ENCODE measurements around the gene RPL11. TPM values are rescaled to one million over a fixed set of nuclear protein-coding genes. Genes with fewer than 3 reads are reported as not detected.
A peak's percentile ranks its signal among the peaks of the same experiment; 100 is the strongest.
"Not testable (repeated sequence)": the region's sequence is repeated elsewhere in the genome, so short reads cannot be mapped to it uniquely, and the experiment has no call there.

Gene RPL11
- total RNA-seq, result 100 to 1,000 TPM; 560 to 666 TPM

DNA sequence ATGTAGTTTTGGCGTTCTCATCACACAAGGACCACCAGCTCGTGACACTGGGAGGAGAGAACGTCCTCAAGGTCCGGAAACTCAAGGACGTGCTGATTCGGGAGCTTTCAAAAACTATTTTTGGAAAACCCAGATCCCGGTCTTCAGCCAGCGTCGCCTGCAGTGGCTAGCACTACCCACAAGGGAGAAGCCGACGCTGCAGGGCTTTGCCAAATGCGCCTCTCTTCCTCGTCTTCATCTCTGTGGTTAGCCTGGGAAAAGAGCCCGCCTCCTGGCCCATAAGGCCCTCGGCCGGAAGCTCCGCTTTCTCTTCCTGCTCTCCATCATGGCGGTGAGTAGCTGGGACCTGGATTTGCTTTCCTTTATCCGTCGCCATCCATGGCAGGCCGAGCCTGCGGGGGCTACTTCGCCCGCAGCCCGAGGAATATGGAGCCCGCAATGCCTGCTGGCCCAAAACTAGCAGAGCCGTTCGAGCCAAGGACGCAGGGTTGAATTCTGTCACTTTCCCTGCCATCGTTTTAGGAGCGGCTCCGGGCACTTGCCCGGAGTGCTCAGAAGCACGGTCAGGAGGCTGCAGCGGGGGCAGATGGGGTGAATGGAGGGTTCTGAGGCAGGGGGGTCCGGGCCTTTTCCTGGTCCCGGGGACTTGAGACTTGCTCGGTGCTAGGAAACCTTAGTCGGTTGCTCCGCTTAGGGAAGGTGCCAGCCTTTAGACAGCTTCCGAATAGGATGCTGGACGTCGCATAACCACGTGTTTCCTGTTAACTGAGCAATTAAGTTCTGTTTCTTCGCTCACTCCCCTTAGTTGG, at the start of gene RPL11:
Gene RPL11, plus strand, starts transcription at position 308 of the 809 bp plus-strand sequence. Its CDS starts 18 bp downstream, at position 326.
- H3K27me3 Mint-ChIP-seq, result no peaks in the 10 kb centered on the region
- H3K36me3 Mint-ChIP-seq, result peaks cover 46% of the 10 kb centered on the region
- H3K4me1 Mint-ChIP-seq (ENCODE audit: low read depth in 2 of 2), result peaks cover 42 to 47% of the 10 kb centered on the region in 2 donors
- H3K27ac Mint-ChIP-seq, result peak within 1 kb of the TSS; percentile 92 to 95
- peak within 1 kb of the TSS; percentile 91 for H3K4me3 Mint-ChIP-seq
- H3K9me3 Mint-ChIP-seq, result no peaks in the 10 kb centered on the region
- DNase-seq (ENCODE audit: low spot score) (peak; percentile 93), ATAC-seq (peak; percentile 98 to 99)

DNA sequence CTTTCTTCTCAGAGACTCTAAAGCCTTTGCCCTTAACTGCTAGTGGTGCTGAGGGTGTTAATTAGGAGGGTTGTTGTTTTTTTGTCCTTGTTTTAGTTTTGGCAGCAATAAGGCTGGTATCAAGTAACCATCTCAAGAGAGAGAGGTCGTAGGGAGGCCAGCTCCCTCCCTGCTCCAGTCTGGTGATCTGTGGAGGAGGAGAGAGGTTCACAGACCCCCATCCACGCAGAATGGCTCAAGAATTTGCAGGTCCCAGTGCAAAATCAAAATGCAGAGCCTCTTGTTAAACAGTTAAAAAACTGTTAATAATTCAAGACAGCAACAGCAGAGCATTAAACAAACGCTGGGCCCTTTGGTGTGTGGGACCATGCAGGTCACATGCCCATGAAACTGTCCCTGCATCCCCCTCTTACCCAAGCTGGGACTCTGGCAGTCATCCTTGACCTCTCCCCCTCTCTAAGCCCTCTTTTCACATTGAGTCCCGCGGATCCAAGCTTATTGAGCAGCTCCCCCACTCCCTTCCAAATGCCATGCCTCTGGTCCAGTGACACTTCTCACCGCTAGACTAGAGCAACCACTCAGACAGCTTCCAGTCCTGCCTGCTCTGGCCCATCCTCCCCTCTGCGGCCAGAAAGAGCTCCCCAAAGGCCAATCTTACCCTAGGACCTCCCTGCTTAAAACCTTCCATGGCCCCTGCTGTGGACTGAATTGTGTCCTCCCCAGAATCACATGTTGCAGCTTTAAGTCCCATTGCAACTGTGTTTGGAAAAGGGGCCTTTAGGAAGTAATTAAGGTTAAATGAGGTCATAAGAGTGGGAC, 47.7 kb upstream of the RPL11 start:
- H3K4me3 Mint-ChIP-seq, result no peak overlapping the region
- H3K36me3 Mint-ChIP-seq, result no peaks in the 10 kb centered on the region
- no peak for ATAC-seq
- DNase-seq (ENCODE audit: low spot score), result no peak
- H3K27me3 Mint-ChIP-seq, result peaks cover 0 to 6% of the 10 kb centered on the region in 2 donors
- H3K27ac Mint-ChIP-seq, result no peak overlapping the region
- H3K4me1 Mint-ChIP-seq (ENCODE audit: low read depth in 2 of 2), result no peaks in the 10 kb centered on the region
- H3K9me3 Mint-ChIP-seq, result no peaks in the 10 kb centered on the region

DNA sequence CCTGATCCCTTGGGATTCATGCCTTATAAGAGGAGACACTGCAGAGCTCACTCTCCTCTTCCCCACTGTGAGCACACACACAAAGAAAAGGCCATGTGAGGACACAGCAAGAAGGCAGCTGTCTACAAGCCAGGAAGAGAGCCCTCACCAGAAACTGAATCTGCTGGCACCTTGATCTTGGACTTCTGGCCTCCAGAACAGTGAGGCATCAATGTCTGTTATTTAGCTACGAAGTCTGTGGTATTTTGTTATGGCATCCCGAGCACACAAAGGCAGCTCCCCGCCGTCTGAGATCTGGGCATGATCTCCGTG, 47.1 kb upstream of the RPL11 start:
- no peak overlapping the region for H3K27ac Mint-ChIP-seq
- no peak for ATAC-seq

GRCh38 chr1:23645338-23645737, 46.3 kb upstream of the RPL11 start:
- no peak overlapping the region for H3K27ac Mint-ChIP-seq

More for the DNA sequence above, 47.1 kb upstream of the RPL11 start:
- Mint-ChIP-seq H3K4me3 (no peak overlapping the region), H3K36me3 (no peaks in the 10 kb centered on the region), H3K9me3 (no peaks in the 10 kb centered on the region), H3K4me1 (ENCODE audit: low read depth in 2 of 2) (no peaks in the 10 kb centered on the region), H3K27me3 (peaks cover 0 to 6% of the 10 kb centered on the region in 2 donors)
- DNase-seq (ENCODE audit: low spot score), result no peak

GRCh38 chr1:23646091-23646490, 45.5 kb upstream of the RPL11 start:
- no peak overlapping the region for H3K27ac Mint-ChIP-seq
- H3K4me1 Mint-ChIP-seq (ENCODE audit: low read depth in 2 of 2), result no peaks in the 10 kb centered on the region
- ATAC-seq (no peak), DNase-seq (ENCODE audit: low spot score) (no peak)
- no peaks in the 10 kb centered on the region for H3K9me3 Mint-ChIP-seq
- H3K4me3 Mint-ChIP-seq, result no peak overlapping the region
- H3K27me3 Mint-ChIP-seq, result peaks cover 9 to 13% of the 10 kb centered on the region in 2 donors
- H3K36me3 Mint-ChIP-seq, result no peaks in the 10 kb centered on the region

More at GRCh38 chr1:23645338-23645737, 46.3 kb upstream of the RPL11 start:
- no peaks in the 10 kb centered on the region for H3K36me3 Mint-ChIP-seq
- H3K27me3 Mint-ChIP-seq, result peaks cover 1 to 6% of the 10 kb centered on the region in 2 donors
- H3K4me3 Mint-ChIP-seq, result no peak overlapping the region
- no peak for ATAC-seq
- H3K9me3 Mint-ChIP-seq, result no peaks in the 10 kb centered on the region
- H3K4me1 Mint-ChIP-seq (ENCODE audit: low read depth in 2 of 2), result no peaks in the 10 kb centered on the region
- DNase-seq (ENCODE audit: low spot score), result no peak

GRCh38 chr1:23646541-23646940, 45.1 kb upstream of the RPL11 start:
- ATAC-seq, result no peak
- H3K36me3 Mint-ChIP-seq, result no peaks in the 10 kb centered on the region
- H3K27ac Mint-ChIP-seq, result no peak overlapping the region

GRCh38 chr1:23648576-23648975, 43.0 kb upstream of the RPL11 start:
- DNase-seq (ENCODE audit: low spot score) (no peak), ATAC-seq (no peak)
- peaks cover 12 to 13% of the 10 kb centered on the region in 2 donors for H3K27me3 Mint-ChIP-seq
- no peak overlapping the region for H3K4me3 Mint-ChIP-seq
- no peaks in the 10 kb centered on the region for H3K9me3 Mint-ChIP-seq
- H3K36me3 Mint-ChIP-seq, result no peaks in the 10 kb centered on the region
- H3K4me1 Mint-ChIP-seq (ENCODE audit: low read depth in 2 of 2), result no peaks in the 10 kb centered on the region
- H3K27ac Mint-ChIP-seq, result no peak overlapping the region

More at GRCh38 chr1:23646541-23646940, 45.1 kb upstream of the RPL11 start:
- H3K4me3 Mint-ChIP-seq, result no peak overlapping the region
- H3K9me3 Mint-ChIP-seq, result no peaks in the 10 kb centered on the region
- no peaks in the 10 kb centered on the region for H3K4me1 Mint-ChIP-seq (ENCODE audit: low read depth in 2 of 2)
- peaks cover 11 to 13% of the 10 kb centered on the region in 2 donors for H3K27me3 Mint-ChIP-seq
- no peak for DNase-seq (ENCODE audit: low spot score)

DNA sequence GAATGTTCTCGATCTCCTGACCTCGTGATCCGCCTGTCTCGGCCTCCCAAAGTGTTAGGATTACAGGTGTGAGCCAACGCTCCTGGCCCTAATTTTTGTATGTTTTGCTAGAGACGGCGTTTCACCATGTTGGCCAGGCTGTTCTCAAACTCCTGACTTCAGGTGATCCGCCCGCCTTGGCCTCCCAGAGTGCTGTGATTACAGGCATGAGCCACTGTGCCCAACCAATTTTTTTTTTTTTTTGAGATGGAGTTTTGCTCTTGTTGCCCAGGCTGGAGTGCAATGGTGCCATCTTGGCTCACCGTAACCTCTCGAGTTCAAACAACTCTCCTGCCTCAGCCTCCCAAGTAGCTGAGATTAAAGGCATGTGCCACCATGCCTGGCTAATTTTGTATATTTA, 42.4 kb upstream of the RPL11 start:
- not testable (repeated sequence) for ATAC-seq; H3K4me3 Mint-ChIP-seq; H3K36me3 Mint-ChIP-seq; H3K9me3 Mint-ChIP-seq; H3K27ac Mint-ChIP-seq; DNase-seq (ENCODE audit: low spot score); H3K4me1 Mint-ChIP-seq (ENCODE audit: low read depth in 2 of 2)
- H3K27me3 Mint-ChIP-seq, result peaks cover 13 to 18% of the 10 kb centered on the region in 2 donors

DNA sequence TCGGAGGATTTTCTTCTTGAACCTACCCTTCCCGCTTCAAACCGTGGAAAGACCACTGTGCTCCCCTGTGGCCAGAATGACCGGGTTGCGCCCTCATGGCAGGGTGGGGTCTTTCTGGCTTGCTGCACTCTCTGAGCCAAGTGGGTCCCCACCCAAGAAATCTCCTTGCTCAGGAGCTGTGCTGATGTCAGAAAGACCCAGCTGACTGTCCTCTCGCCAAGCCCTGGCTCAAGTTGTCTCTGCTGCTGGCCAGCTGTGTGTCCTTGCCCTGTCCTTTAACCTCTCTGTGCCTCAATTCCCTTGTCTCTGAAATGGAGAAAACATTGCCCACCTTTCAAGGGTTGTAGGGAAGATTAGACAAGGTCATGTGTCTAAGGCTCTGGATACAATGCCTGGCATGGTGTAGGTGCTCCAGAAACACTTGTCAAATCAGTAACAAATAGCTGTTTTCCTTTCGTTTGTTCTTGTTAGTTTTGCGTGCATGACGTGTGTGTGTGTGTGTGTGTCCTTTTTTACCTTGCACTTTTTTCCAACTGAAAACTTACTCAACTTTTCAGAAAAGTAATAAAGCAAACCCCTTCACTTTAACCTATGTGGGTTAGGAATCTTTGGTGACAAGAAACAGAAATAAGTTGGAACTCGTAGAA, 41.1 kb upstream of the RPL11 start:
- no peak overlapping the region for H3K4me3 Mint-ChIP-seq
- ATAC-seq (no peak), DNase-seq (ENCODE audit: low spot score) (no peak)
- no peaks in the 10 kb centered on the region for H3K36me3 Mint-ChIP-seq
- H3K9me3 Mint-ChIP-seq, result no peaks in the 10 kb centered on the region
- H3K27me3 Mint-ChIP-seq, result peaks cover 9 to 18% of the 10 kb centered on the region in 2 donors
- H3K27ac Mint-ChIP-seq, result no peak overlapping the region
- H3K4me1 Mint-ChIP-seq (ENCODE audit: low read depth in 2 of 2), result no peaks in the 10 kb centered on the region

DNA sequence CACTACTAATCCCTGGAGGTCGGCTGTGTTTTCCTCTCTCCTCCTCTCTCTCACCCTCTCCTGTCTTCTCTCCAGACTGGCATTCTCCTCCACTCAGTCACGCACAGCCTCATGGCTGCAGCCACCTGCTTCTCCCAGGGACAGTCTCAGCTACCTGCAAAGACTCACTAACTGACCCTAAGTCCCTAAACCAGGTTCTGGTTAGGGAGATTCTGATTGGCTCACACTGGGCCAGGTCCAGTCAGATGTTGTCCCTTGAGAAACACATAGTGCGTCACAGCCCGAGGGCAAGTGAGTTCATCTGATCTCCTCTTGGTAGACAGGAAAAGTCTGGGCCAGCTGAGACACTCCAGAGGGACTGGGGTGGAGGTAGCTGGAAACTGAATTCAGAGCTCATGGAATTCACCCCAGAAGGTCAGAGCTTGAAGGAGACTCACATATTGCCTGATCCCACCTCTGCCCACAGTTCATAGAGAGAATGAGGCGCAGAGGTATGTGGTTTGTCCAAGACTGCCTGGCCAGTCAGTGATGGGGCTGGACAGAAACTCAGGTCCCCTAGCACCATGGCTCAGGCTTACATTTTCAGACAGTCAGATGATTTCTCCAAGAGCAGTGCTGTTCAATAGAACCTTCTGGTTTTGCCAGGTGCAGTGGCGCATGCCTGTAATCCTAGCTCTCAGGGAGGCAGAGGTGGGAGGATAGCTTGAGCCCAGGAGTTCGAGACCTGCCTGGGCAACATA, 40.4 kb upstream of the RPL11 start:
- Mint-ChIP-seq H3K27ac (no peak overlapping the region), H3K27me3 (peaks cover 9 to 18% of the 10 kb centered on the region in 2 donors), H3K9me3 (no peaks in the 10 kb centered on the region), H3K36me3 (no peaks in the 10 kb centered on the region), H3K4me3 (no peak overlapping the region), H3K4me1 (ENCODE audit: low read depth in 2 of 2) (no peaks in the 10 kb centered on the region)
- no peak for ATAC-seq
- DNase-seq (ENCODE audit: low spot score), result no peak

GRCh38 chr1:23657659-23658275, 33.8 kb upstream of the RPL11 start:
- H3K36me3 Mint-ChIP-seq, result no peaks in the 10 kb centered on the region
- H3K27me3 Mint-ChIP-seq, result peaks cover 10 to 17% of the 10 kb centered on the region in 2 donors
- no peaks in the 10 kb centered on the region for H3K9me3 Mint-ChIP-seq
- DNase-seq (ENCODE audit: low spot score), result no peak
- H3K4me1 Mint-ChIP-seq (ENCODE audit: low read depth in 2 of 2), result no peaks in the 10 kb centered on the region
- ATAC-seq, result peak; percentile 61 to 70
- H3K27ac Mint-ChIP-seq, result no peak overlapping the region
- no peak overlapping the region for H3K4me3 Mint-ChIP-seq

DNA sequence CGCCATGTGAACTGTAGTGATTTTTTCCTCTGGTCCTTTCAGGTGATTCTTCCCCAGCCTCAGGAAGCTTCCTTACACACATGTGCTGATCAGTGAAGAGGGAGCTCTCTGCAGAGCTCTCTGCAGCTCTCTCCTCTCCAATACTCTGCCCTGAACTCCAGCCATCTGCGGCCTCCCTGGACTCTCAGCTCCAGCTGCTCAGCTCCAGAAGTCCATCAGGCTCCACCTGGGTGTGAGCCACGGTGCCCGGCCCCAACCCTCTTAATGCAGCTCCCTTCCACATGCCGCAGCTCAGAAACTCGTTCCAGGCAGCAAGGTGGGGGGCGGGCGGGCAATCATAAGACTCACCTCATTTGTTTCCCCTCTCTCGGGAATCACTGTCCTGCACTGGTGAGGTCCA, 30.9 kb upstream of the RPL11 start:
- H3K36me3 Mint-ChIP-seq, result no peaks in the 10 kb centered on the region
- H3K27ac Mint-ChIP-seq, result no peak overlapping the region
- H3K27me3 Mint-ChIP-seq, result peaks cover 10 to 15% of the 10 kb centered on the region in 2 donors
- no peak overlapping the region for H3K4me3 Mint-ChIP-seq
- peaks cover 5 to 7% of the 10 kb centered on the region in 2 donors for H3K4me1 Mint-ChIP-seq (ENCODE audit: low read depth in 2 of 2)
- ATAC-seq (no peak), DNase-seq (ENCODE audit: low spot score) (no peak)
- H3K9me3 Mint-ChIP-seq, result no peaks in the 10 kb centered on the region

DNA sequence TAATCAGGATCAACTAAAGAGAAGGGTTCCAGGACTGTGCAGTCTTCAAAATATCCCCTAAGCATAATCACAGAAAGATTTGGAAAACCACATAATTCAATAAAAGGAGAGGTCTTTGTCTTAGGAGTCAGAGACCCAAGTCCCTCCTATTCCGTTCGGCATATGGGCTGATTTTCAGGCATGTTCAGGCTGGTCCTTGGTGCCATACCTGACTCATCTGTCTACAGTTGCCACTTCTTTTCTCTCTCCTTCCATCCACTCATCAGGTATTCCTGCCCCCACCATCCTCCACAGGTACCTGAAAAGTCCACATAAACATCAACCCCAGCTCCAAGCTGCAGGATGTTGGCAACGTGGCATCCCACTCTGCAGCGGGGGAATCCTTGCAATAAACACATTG, 29.7 kb upstream of the RPL11 start:
- Mint-ChIP-seq H3K9me3 (no peaks in the 10 kb centered on the region), H3K27ac (no peak overlapping the region), H3K36me3 (no peaks in the 10 kb centered on the region), H3K27me3 (peaks cover 10 to 15% of the 10 kb centered on the region in 2 donors), H3K4me1 (ENCODE audit: low read depth in 2 of 2) (peaks cover 5 to 7% of the 10 kb centered on the region in 2 donors), H3K4me3 (no peak overlapping the region)
- ATAC-seq, result no peak
- no peak for DNase-seq (ENCODE audit: low spot score)
